Panc1 (cell line): ENCODE results near the gene PCF11.

Source experiments
- POLR2AphosphoS5 ChIP-seq: IDR thresholded peaks from 2 replicates; pipeline ENCODE4 v1.6.1; 2012; ENCODE audit warnings: mild to moderate bottlenecking, low read depth, low read length, moderate library complexity
- REST ChIP-seq, 2 experiments: IDR thresholded peaks; 2 replicates each; pipeline ENCODE4 v1.6.1; 2011 to 2012; ENCODE audit warnings: low read depth in 2 of 2, control low read depth in 1 of 2, low read length in 1 of 2, mild to moderate bottlenecking in 1 of 2, moderate library complexity in 1 of 2; ENCODE audit not compliant: insufficient read depth in 1 of 2
- TCF7L2 ChIP-seq: IDR thresholded peaks from 2 replicates; pipeline ENCODE4 v1.6.1; 2011; ENCODE audit warnings: mild to moderate bottlenecking, low read depth, low read length, inconsistent platforms
- TF ChIP-seq, protein P1 (sequence below): fragments of 450-650 bp; IDR thresholded peaks from 2 replicates; pipeline ENCODE4 v1.5.1; 2017; ENCODE audit warnings: mild to moderate bottlenecking

GRCh38 chr11:83172551-83172950 is 15.6 kb downstream of the PCF11 start:
- TF ChIP-seq, protein P1, sequence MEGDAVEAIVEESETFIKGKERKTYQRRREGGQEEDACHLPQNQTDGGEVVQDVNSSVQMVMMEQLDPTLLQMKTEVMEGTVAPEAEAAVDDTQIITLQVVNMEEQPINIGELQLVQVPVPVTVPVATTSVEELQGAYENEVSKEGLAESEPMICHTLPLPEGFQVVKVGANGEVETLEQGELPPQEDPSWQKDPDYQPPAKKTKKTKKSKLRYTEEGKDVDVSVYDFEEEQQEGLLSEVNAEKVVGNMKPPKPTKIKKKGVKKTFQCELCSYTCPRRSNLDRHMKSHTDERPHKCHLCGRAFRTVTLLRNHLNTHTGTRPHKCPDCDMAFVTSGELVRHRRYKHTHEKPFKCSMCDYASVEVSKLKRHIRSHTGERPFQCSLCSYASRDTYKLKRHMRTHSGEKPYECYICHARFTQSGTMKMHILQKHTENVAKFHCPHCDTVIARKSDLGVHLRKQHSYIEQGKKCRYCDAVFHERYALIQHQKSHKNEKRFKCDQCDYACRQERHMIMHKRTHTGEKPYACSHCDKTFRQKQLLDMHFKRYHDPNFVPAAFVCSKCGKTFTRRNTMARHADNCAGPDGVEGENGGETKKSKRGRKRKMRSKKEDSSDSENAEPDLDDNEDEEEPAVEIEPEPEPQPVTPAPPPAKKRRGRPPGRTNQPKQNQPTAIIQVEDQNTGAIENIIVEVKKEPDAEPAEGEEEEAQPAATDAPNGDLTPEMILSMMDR = no peak
- TF ChIP-seq POLR2AphosphoS5 = no peak
- no peak for TF ChIP-seq REST (IDR thresholded peaks at IDR 0.05; ENCODE audit: insufficient read depth in 1 of 2, low read depth in 2 of 2, low read length in 1 of 2)
- TF ChIP-seq TCF7L2 = no peak
